T47D (cell line): ENCODE data around the gene ABCA13.

ENCODE experiments used
- DNase-seq, 2 experiments: peaks; one replicate each; pipeline versions ENCODE4 v3.0.0 to v3.0.0-alpha.2; 2011 to 2012; ENCODE audit warnings: low read depth in 1 of 2, low spot score in 1 of 2
- JUND ChIP-seq: IDR thresholded peaks from 2 replicates; pipeline ENCODE4 v1.6.1; 2012; ENCODE audit warnings: low read depth
- in situ Hi-C: cut with HindIII; loops from 2 replicates; pipeline ENCODE4 v1.10.0; 2016; ENCODE audit warnings: low sequenced_read_pairs, low pct_unique_long_range_greater_than_20kb

Gene ABCA13

DNA sequence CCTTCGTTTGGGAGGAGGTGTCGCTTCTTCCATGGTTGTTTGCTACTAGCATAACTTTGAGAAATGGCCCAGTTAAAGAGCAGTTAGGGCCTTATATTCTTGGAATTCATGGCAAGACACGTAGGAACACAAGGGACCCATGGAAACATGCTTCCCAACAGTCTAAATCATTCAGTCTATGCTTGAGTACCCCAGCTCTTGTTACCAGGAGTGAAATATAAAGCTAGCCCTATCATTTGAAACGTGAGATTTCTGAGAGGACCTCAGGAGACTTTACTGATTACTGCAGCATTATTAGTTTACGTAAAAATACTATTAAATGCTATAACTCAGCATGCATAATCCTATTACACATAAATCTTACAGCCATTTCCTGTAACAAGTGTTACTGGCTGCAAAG lies 424.5 kb downstream of the ABCA13 start:
- in situ Hi-C loops, result no loop called here
- no peak for TF ChIP-seq JUND
- no peak for DNase-seq

DNA sequence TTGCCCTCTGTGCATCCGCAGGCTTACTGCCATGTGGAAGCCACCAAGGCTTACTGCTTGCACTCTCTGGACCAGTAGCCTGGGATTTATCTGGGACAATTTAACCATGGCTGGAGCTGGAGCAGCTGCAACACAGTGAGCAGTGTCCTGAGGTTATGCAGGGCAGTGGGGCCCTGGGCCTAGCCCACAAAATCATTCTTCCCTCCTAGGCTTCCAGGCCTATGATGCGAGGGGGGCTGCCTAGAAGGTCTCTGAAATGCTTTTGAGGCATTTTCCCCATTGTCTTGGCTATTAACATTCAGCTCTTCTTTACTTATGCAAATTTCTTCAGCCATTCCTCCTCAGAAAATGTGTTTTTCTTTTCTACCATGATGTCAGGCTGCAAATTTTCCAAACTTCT lies 439.4 kb downstream of the ABCA13 start:
- no peak for DNase-seq
- in situ Hi-C loops, result no loop called here
- TF ChIP-seq JUND, result no peak

DNA sequence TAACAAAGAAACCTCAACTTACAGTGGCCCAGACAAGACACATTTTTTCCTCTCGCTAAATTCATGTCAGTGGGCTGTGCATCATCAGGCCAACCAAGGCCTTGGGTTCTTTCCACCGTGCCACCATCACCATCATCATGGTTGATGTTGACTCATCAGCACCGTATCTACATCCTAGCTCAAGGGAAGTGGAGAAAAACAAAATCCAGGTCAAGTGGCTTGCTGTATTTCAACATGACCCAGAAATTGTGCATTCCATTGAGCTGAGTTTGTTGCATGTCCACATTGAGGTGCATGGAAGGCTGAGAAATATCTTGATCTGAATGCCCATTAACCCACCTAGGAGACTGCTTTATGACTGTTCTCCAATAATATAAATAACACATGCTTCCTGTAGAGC lies 440.7 kb downstream of the ABCA13 start:
- in situ Hi-C loops, result no loop called here
- no peak for DNase-seq
- no peak for TF ChIP-seq JUND

DNA sequence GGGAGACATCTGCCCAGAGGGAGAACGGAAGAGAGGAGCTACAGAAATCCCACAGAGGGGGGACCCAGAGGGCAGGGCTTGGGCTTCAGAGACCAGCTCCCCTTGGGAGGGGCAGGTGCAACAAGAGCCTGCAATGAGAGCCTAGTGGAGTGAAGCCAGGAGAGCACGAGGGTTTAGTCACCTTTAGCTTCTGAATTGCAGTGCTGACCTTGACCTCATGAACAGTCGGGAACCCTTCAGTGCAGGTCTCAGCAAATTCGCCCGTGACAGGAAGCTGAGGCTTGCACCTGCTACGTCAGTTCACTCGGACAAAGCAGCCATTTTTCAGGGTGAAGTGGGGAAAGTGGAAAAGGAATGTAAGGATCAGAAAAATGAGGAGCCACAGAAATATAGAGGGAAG lies 446.2 kb downstream of the ABCA13 start:
- in situ Hi-C loops, result no loop called here
- DNase-seq, result no peak
- no peak for TF ChIP-seq JUND

DNA sequence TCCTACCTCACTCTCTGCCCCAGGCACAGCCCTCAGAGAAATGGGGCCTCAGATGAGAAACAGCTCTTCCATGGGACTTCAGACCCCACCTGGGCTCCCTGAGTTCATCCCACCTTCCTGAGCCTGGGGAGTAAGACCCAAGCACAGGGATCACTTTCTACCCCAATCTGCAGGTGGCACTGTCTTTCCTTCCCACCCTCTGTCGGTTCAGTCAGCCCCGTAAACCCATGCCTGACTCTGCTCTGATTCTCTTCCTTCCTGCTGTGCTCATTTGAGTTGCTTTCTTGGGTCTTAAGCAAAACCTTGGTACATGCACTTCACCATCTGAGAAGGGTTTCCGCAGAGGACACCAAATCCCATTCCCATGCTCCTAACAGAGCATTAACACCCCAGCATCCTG lies 446.7 kb downstream of the ABCA13 start:
- in situ Hi-C loops, result no loop called here
- TF ChIP-seq JUND, result no peak

DNA sequence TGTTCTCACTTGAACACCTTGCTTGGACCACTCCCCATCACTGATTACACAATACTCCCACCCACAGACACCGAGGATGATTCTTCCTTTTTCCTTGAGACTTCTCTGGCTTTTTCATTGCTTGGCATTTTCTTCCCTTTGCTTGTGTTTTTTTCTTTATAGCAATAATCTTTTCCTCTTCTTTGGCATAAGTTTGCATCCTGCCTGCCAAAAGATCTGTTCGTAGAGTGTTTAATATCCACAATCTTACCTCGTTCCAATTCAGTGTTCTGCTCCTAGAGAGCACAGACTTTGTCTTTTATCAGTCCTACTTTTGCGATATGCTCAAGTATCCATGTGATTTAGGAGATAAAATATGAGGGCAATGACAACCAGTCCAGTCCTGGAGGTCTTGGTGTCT lies 449.8 kb downstream of the ABCA13 start:
- in situ Hi-C loops, result no loop called here
- DNase-seq, result no peak
- TF ChIP-seq JUND, result no peak

More for the DNA sequence above, 446.7 kb downstream of the ABCA13 start:
- DNase-seq, result no peak

DNA sequence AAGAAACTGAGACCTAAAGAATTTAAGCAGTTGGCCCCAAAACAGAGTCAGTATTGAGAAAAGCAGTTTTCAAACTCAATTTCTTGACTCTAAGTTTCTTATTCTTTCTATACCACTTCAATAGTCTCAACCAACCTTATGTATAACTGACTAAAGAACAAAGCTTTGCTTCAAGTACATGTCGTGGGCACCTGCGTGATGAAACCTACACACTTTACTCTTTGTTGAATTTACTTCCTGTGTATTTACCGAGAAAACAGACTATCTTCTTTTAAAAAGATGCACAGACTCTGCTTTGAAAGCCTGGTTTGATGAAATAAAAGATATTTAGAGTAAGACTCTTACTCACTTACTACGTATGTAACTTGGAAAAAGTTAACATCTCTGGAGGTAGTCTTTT lies 455.9 kb downstream of the ABCA13 start:
- DNase-seq, result no peak
- TF ChIP-seq JUND, result no peak
- in situ Hi-C loops, result no loop called here

DNA sequence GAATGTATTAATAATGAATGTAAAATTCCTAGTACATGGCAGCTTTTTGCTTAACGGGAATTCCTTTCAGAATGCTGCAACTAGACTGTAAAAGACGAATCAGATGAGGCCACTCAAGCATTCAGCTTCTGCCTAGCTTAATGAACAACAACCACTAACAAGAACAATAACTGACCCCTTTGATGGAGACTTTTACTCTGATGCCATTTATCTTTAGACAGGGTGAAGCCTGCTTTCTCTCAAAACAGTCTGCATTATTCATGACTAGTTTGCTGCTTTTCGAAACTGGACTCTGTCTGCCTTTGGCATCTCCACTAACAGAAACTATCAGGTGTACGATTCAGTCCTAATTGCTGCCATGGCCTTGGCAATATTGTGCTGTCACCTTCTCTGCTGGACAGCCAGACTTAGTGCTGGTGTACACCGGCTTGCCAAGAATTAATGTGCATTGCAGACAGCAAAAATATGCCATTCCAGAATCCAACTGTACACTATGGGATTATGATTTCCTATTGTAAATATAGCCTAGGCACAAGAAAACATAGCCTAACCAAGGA lies 457.6 kb downstream of the ABCA13 start:
- no peak for TF ChIP-seq JUND
- DNase-seq, result no peak
- in situ Hi-C loops, result no loop called here

DNA sequence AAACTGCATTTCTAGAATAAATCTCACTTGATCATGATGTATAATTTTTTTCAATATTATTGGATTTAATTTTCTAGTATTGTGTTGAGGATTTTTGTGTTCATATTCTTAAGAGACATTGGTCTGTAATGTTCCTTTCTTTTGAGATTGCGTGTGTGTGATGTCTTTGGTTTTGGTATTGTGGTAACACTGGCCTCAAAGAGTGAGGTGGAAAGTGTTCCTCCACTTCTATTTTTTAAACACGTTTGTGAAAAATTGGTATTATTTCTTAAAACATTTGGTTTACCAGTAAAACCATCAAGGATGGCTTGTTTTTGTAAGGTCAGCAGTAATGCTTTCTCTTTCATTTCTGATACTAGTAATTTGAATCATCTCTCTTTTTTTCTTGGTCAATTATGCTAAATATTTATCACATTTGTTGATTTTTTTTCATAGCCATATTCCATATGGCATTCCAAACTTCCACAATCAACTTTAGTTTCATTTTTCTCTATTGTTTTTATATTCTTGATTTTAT lies 462.9 kb downstream of the ABCA13 start:
- no peak for TF ChIP-seq JUND
- no peak for DNase-seq
- in situ Hi-C loops, result no loop called here

DNA sequence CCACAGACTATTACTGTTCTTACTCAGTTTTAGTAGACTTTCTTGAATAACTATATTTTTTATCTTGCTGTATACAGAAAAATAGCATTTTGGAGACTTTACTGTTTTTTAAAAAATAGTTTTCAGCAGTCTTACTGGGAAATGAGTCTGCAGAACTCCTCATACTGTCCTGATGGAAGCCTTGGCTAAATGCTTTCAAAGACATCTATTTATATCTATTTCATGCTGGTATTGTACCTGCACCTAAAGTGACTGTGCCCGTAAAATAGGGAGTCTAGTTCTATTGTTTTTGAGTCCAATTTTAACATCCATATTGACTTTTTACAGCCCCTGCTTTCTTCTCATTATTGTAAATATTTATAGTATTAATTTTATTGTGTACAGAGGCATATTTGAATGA lies 464.5 kb downstream of the ABCA13 start:
- in situ Hi-C loops, result no loop called here
- TF ChIP-seq JUND, result no peak
- DNase-seq, result no peak

DNA sequence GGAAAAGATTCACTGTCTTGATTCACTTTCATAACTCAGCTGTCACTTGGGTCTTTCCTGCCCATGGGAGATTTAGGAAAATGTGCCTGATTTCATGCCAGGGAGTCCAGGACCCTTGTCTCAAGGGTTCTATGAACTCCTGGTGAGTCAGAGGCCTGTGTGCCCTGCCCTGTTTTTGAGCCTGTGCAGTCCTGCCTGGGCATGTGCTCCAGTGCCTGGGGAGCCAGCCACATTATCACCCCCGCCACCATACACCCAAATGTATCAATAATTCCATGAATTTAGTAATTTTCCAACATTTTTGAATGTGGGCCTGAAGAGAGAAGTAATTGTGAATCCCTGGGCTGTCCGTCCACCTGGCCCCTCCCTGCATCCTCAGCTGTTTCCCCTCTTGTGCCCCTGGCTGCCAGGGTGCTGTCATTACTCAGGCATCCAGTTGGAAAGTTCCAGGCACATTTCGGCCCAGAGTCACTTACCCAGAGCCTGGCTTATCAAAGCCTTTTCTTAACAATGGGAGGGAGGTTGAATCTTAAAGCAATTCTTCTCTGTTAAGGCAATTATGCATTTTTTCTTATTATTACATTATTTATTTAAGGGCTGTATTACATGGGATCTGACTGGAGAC lies 465.2 kb downstream of the ABCA13 start:
- in situ Hi-C loops, result no loop called here
- no peak for DNase-seq
- TF ChIP-seq JUND, result no peak

DNA sequence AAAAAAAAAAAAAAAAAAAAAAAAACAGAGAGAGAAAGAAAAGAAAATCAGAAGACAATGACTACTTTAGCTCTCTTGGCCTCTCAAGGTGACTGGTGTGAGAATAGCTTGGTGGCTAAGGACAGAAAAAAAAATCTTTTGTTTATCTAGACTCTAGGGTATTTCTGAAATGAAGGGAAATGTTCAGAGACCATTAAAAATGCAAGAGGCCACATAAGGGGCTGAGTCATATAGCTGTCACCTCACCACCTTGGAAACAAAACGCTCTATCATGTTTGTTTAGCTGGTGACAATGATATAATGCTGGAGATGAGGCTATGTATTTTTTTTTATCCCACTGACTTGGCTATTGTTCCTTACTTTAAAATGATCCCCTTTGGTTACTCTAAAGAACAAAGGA lies 466.1 kb downstream of the ABCA13 start:
- TF ChIP-seq JUND, result no peak
- DNase-seq, result no peak
- in situ Hi-C loops, result no loop called here

DNA sequence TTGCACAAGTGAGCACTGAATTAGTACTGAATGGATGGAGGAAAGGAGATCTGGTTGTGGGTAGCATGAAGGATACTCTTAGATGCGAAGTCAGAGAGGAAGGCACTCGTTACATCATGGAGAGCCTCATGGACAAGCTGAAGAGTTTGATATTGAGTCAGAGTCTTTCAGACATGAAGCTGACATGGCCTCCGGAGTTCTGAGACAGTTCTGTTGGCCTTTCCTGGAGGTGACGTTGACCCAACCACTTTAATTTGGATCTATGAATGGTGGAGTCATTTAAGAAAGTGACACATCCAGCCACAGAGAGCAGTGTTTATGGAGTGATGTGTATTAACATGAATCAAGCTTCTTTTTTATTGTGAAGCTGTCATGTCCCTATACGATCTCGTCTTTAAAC lies 466.8 kb downstream of the ABCA13 start:
- TF ChIP-seq JUND, result no peak
- DNase-seq, result no peak
- in situ Hi-C loops, result no loop called here
